ENCODE data around the gene PLCB3.
"Not testable (repeated sequence)": the region's sequence is repeated elsewhere in the genome, so short reads cannot be mapped to it uniquely, and the experiment has no call there.

Gene PLCB3

DNA sequence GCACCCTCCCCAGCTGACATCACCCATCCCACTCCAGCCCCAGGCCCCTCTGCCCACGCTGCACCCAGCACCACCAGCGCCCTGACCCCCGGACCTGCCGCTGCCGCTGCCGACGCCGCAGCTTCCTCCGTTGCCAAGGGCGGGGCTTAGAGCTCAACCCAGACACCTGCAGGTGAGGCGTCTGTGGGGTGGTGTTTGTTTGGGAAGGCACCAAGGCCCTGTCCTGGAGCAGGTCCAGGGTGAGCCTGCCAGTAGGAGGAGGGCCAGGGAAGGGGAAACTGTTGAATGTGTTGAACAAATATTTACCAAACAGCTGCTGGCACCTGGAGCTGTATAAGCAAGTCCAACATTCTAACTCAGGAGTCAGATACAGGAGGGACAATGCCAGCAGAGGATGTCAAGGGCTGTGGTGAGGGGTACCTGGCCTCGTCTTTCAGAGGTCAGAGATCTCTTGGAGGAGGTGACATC is 13.8 kb upstream of the PLCB3 start:
- no peak for DNase-seq

- DNase-seq: no peak
Measured at GRCh38 chr11:64238076-64238475, 13.3 kb upstream of the PLCB3 start.

DNA sequence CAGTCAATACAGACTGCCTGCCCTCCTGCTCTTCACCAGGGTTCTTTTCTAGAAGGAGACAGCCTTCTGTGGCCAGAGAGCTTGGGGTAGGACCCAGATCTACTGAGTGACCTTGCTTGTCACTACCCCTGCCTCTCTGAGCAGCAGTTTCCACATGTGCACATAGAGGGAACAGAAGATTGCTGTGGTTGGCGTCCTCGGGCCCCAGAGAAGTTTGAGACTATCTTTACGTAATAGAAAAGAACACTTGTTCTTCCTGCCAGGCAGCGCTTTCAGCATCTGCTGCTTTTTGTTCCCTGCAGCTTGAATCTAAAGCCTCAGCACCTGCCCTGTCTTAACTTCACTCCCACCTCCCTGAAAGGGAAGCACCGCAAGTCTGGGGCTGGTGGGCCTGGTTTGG is 12.3 kb upstream of the PLCB3 start:
- DNase-seq: peak; percentile 91

DNA sequence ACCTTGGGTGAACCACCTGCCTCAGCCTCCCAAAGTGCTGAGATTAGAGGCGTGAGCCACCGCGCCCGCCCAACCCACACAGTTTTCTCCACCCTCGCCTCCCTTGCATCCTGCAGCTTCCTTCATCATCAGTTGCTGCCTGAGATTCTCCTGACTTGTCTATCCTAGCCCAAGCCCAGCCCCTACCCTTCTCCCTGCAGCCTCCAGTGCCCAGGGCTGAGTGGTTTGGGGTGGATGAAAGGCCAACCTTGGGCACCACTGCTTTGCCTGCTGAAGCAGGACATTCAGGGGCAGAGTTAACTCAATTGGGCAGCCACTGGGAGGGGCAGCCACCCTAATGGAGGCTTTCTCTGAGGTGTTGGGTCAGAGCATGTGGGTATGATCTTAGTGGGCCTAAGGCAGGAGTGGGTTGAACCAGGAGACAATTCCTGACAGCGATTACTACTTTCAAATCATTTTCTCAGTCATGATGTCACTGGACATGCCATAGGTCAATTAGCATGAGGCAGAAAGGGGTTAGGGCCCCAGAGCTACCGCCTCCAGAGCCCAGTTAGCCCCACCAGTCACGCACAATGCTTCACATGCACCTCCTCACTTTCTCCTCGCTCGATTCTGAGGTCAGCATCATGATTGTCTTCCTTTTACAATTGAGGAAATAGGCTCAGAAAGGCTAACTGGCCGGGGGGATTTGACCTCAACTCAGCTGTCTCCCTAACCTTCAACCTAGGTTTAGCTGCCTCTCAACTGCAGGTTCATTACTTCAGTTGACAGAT is 11.5 kb upstream of the PLCB3 start:
- DNase-seq: peak; percentile 98

- peak; percentile 96 for DNase-seq
Measured at GRCh38 chr11:64240435-64241240, 10.7 kb upstream of the PLCB3 start, which contains the start of gene FKBP2. Gene FKBP2, plus strand, starts transcription at chr11:64241095. Its CDS starts 1,293 bp downstream, at chr11:64242388.

DNA sequence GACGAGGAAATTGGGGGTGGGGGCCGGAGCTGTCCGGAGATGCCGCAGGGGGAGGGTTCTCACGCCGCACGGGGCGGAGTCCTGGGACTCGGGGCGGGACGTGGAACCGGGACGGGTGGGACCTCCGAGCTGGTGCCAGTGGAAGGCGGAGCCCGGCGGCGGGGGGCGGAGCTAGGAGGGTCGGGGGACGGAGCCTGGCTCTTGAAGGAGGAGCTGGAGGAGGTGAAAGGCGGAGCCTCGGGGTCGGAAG is 10.2 kb upstream of the PLCB3 start:
- DNase-seq: peak; percentile 97

GRCh38 chr11:64241491-64242374 is 9.6 kb upstream of the PLCB3 start:
- DNase-seq: no peak

DNA sequence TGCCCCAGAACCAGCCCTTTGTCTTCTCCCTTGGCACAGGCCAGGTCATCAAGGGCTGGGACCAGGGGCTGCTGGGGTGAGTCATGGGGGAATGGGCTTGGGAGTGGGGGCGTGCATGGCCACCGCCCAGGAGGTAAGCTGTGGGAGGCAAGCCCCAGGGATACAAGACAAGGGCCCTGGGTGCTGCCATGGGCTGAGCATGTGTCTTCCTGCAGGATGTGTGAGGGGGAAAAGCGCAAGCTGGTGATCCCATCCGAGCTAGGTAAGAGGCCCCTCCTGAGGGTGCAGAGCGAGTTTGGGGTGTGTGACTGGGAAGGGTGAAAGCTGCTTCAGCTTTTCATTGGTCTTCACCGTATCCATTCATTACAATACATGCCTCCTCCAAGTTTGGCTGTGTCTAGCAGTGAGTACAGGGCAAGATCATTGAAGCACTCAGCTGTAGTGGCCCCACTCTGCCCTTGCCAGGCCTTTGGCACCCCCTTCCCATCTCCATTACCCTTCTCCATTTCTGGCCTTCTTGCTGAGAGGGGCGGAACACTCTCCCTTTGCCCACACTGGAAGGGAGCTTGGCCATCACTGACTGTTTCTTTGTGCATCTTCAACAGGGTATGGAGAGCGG is 8.0 kb upstream of the PLCB3 start:
- no peak for DNase-seq

DNA sequence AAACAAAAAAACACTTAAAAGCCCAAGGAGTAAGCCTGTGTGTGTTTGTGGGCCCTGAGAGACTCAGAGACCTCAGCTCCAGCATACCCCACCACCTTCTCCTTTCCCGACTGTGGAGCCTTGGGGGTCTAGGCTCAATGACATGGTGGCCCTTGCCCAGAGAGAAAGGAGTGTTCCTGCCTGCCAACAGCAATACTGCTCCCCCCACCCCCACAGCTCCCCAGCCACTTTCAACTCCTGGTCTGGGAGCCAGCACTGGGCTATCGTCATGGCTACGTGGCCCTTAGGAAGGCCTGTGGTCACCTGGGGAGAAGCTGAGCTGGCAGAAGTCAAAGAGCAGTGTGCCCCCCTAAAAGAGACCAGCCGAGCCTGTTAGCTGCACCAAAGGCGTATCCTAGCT is 7.2 kb upstream of the PLCB3 start:
- no peak for DNase-seq

DNA sequence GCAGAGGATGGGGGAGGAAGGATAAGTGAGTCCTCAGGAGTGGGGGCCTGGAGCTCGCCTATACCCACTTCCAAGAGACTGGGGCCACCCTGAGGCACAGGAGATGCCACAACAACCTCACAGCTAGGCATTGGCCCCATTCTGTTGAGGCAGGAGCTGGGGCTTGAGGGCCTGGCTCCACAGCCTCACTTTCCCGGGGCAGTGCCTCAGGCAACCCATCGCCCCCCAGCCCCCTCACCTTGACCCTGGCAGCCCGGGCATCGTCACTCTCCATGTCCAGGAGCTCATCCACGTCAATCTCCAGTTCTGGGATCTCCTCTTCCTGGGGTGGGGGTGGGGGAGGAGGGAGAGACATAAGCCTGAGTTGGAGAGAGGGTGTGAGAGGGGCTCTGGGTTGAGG is 6.4 kb upstream of the PLCB3 start:
- no peak for DNase-seq

- DNase-seq: peak; percentile 47
Measured at GRCh38 chr11:64245401-64245796, 5.9 kb upstream of the PLCB3 start.

DNA sequence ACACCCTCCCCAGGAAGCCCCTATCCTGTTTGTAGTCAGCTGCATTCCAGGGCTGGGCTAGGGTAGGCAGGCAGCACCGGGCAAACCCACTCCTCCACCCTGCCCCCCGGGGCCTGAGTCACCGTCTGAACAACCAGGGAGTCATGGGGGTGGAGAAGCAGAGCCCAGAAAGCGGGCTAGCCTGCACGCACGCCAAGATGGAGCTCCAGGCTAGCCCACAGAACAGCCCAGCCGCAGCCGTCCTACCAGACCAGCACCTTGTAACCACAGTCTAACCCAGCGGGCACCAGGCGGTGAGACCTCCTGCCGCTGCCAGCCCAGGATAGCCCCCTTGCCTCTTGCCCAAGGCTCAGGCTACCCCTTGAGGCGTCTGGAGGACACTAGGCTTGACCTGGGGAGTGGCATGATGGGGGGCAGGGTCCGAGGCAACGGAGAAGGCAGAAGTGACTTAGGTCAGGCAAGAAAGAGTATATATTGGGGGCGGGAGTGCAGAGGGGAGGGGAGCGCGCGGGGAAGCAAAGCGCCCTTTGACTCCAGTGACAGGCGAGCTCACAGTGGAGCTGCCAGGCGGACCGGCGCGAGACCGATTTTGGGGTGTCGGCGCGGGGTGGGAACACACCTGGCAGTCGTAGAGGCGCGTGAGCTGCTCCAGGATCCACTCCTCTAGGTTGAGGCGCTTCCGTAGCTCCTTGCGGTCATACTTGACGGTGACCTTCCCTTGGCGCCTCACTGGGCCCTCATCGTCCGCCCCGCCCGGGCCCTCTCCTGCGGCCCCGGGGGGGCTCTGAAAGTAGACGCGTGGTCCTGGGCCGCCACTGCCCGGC is 5.3 kb upstream of the PLCB3 start:
- peak; percentile 60 for DNase-seq

DNA sequence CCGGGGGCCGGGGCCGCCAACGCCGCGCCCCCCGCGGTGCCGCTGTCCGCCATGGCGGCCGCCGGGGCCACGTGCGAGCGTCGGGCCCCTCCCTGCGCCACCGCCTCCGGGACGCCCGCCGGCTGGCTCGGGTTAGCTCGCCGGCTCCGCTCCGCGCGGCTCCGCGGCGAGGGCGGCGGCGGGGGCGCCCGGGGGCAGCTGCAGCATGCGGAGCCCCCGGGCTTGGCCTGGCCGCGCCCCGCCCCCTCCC is 4.8 kb upstream of the PLCB3 start:
- DNase-seq: not testable (repeated sequence)

- DNase-seq: peak; percentile 78
Measured at GRCh38 chr11:64246871-64247728, 4.2 kb upstream of the PLCB3 start, which contains the start of gene PPP1R14B. Gene PPP1R14B, minus strand, starts transcription at chr11:64246943. Its CDS starts 270 bp downstream, at chr11:64246673.

DNA sequence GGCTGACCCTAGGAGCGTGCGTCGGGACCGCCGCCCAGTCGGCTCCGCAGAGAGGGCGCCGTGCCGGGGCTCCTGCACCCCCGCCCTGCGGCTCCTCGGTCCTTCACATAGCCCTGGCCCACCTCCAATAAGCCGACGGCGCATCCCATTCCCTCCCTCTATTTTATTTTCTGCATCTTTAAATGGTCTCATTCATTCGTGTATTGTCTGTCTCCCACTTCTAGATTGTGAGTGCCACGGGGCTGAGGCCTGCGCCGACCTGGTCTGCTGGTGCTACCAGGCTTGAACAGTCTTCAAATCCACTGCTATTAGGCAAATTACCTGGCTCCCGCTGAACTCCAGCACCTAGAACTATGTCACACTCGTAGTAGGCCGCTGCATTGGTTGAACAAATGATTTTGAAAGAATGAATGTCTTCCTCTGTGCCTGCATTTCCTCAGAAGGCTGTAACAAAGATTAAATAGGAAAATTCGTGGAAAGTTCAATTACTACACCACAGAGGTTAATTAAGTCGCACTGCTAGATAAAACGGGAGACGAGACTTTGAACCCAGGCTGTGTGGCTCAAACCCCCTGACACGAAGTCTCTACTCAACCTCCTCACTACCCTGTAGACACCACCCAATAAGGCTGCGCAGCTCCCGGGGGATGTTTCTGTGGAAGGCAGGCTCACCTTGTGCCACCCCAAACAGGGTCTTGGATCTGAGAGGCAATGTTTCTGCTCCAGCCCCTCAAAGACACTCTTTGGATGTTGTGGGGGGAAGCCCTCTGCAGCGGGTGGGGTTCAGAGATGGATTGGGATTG is 3.4 kb upstream of the PLCB3 start:
- DNase-seq: no peak

DNA sequence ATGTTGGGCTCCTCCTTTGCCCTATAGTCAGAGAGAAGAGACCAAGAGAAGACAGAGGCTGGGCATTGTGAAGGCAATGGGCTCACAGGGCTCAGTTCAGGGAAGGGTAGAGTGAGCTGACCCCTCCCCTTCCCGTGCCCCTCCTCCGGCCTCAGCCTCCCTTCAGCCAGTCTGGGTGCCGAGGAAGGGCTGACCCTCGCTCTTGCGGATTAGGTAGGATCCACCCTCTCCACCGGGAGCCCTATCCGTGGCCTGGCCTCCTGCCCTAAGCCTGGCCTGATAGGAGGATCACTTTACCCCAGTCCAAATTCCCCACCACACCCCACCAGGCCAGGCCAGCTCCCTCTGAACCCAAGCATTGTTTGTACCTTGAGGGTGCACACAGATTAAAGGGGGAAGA is 2.8 kb upstream of the PLCB3 start:
- no peak for DNase-seq

GRCh38 chr11:64249038-64249437 is 2.3 kb upstream of the PLCB3 start:
- no peak for DNase-seq

DNA sequence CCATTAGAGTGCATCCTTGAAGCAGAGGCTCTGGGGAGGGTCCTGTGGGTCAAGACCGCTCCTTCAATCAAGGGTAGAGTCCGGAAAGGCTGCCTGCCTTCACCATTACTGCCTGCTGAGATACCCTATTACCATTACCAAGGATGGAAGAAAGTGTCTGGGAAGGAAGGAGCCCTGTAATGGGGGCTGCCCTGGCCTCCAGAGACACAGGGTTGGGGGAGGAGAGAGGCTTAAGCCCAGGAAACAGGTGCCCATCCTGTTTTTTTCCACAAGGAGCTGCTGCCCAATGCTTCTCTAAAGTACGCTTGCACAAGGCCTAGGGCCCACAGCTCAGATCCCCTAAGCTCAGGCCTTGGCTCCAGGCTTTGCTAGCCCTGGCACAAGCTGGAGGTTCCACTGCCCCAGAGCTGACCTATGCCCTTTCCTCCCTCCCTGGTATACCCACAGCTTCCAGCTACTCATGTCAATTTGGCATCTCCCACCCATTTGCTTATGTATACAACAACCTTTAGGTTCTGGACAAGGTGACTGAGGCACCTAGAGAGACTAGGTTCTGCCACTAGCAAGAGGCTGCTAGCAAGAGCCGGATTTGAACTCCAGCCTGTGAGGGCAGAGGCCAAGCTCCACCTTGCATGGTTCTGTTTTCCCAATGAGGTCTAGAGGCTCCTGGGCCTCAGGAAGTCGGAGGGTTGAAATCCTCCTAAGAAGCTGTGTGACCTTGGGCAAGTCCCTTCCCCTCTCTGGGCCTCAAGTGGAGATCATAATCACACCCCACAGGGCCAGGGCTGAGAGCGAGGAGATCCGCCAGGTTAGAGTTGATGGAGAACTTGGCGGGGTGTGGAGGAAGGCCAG is 1.5 kb upstream of the PLCB3 start:
- peak; percentile 20 for DNase-seq

DNA sequence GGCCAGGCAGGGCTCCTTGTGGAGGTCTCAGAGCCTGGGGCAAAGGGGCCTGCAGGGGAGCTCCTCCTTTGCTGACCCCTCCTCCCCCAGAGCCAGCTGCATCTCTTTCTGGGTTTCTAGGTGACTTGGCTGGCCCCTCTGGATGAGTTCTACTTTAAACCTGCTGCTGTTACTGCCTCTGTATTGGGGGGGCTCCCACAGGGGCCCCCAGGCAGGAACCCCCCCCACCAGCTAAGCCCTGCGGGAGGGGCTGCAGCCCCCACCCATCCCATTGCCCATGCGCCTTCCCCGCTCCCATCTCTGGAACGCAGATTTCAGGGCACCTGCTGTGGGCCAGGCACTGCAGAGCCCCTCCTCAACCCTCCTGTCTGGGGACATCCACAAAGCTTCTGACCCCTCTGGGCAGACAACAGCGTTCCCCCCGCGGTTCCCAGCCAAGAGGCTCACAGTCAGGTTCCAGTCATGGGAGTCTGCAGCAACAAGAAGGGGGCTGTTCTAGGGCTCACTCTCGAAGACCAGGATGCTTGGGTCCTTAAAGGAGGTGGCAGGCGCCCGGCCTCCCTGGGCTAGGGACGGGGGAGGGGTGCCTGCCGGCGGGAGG is 815 bp upstream of the PLCB3 start:
- no peak for DNase-seq
